Loucy (cell line): ENCODE results near the gene COMMD1.

Experiments used
- EZH2phosphoT487 ChIP-seq: fragments of 200-600 bp; IDR thresholded peaks from 2 replicates; pipeline ENCODE4 v1.6.1; 2018; ENCODE audit warnings: antibody characterized with exemption, mild to moderate bottlenecking, moderate library complexity, borderline replicate concordance
- TF ChIP-seq, protein P1 (sequence below): fragments of 200-600 bp; sonication (generic); conservative IDR thresholded peaks from 2 replicates; pipeline ENCODE4 v1.5.1; 2014; ENCODE audit warnings: mild to moderate bottlenecking, antibody characterized with exemption, low read length

DNA sequence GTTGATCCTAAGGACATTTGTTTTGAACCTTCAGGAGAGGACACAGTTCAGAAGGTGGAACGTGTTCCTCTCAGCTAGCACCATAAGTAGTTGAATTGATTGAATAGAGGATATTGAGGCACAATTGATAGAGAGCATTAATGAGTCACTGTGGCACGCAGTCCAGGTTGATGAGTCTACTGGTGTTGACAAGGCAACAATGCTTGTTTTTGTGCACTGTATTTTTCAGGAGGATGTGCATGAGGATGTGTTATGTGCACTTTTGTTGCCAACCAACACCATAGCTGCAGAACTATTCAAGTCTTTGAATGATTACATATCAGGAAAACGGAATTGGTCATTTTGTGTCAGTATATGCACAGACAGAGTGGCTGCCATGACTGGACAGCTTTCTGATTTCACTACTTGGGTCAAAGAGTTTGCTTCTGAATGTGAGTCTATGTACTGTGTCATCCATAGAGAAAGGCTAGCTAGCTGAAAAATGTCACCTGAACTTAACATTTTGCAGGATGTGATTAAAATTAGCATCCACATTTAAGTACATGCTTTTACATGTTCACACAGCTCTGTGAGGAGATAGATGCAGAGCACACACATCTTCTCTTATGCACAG, 150.4 kb downstream of the COMMD1 start:
- TF ChIP-seq, protein P1, sequence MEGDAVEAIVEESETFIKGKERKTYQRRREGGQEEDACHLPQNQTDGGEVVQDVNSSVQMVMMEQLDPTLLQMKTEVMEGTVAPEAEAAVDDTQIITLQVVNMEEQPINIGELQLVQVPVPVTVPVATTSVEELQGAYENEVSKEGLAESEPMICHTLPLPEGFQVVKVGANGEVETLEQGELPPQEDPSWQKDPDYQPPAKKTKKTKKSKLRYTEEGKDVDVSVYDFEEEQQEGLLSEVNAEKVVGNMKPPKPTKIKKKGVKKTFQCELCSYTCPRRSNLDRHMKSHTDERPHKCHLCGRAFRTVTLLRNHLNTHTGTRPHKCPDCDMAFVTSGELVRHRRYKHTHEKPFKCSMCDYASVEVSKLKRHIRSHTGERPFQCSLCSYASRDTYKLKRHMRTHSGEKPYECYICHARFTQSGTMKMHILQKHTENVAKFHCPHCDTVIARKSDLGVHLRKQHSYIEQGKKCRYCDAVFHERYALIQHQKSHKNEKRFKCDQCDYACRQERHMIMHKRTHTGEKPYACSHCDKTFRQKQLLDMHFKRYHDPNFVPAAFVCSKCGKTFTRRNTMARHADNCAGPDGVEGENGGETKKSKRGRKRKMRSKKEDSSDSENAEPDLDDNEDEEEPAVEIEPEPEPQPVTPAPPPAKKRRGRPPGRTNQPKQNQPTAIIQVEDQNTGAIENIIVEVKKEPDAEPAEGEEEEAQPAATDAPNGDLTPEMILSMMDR: no peak
- TF ChIP-seq EZH2phosphoT487: no peak
